Measurements from ENCODE around the gene LAPTM5. TPM values are rescaled to one million over a fixed set of nuclear protein-coding genes. Genes with fewer than 3 reads are reported as not detected.

Gene LAPTM5
- polyA plus RNA-seq, 3 donors from 2014 or later: 464 to 744 (median 541) TPM

- peak overlapping the region in 1 of 5 donors; percentile 69 for H3K4me3 Mint-ChIP-seq
- H3K4me1 Mint-ChIP-seq: peaks cover 13 to 17% of the 10 kb centered on the region in 2 donors
- H3K27ac Mint-ChIP-seq: peak overlapping the region in 2 of 6 donors; percentile 31 to 56
- no peaks in the 10 kb centered on the region for H3K36me3 Mint-ChIP-seq
- H3K9me3 Mint-ChIP-seq: no peaks in the 10 kb centered on the region
- peaks cover 0 to 6% (median 4%) of the 10 kb centered on the region in 3 donors for H3K27me3 Mint-ChIP-seq (ENCODE audit: low read depth in 3 of 3)
- peak; percentile 61 to 73 (median 66) for DNase-seq
Observed at GRCh38 chr1:30782361-30783255, 25.0 kb upstream of the LAPTM5 start.

GRCh38 chr1:30781906-30782305 lies 24.3 kb upstream of the LAPTM5 start:
- H3K9me3 Mint-ChIP-seq: no peaks in the 10 kb centered on the region
- no peak overlapping the region for H3K4me3 Mint-ChIP-seq
- H3K36me3 Mint-ChIP-seq: no peaks in the 10 kb centered on the region
- no peak overlapping the region for H3K27ac Mint-ChIP-seq
- DNase-seq: no peak
- H3K4me1 Mint-ChIP-seq: peaks cover 13 to 17% of the 10 kb centered on the region in 2 donors
- peaks cover 0 to 6% (median 4%) of the 10 kb centered on the region in 3 donors for H3K27me3 Mint-ChIP-seq (ENCODE audit: low read depth in 3 of 3)

- Mint-ChIP-seq H3K9me3 (no peaks in the 10 kb centered on the region), H3K4me3 (no peak overlapping the region), H3K4me1 (peaks cover 13 to 17% of the 10 kb centered on the region in 2 donors), H3K36me3 (no peaks in the 10 kb centered on the region), H3K27me3 (ENCODE audit: low read depth in 3 of 3) (peaks cover 0 to 6% (median 2%) of the 10 kb centered on the region in 3 donors), H3K27ac (peak overlapping the region in 1 of 6 donors; percentile 68)
- no peak for DNase-seq
Observed at GRCh38 chr1:30780409-30780808, 22.8 kb upstream of the LAPTM5 start.

GRCh38 chr1:30779294-30780071 lies 21.9 kb upstream of the LAPTM5 start:
- H3K27me3 Mint-ChIP-seq (ENCODE audit: low read depth in 3 of 3): peaks cover 0 to 5% (median 4%) of the 10 kb centered on the region in 3 donors
- peak overlapping the region in 3 of 6 donors; percentile 20 to 50 (median 45) for H3K27ac Mint-ChIP-seq
- peak; percentile 85 to 87 (median 86) for DNase-seq
- no peak overlapping the region for H3K4me3 Mint-ChIP-seq
- no peaks in the 10 kb centered on the region for H3K36me3 Mint-ChIP-seq
- peaks cover 13 to 17% of the 10 kb centered on the region in 2 donors for H3K4me1 Mint-ChIP-seq
- no peaks in the 10 kb centered on the region for H3K9me3 Mint-ChIP-seq

GRCh38 chr1:30778979-30779293 lies 21.4 kb upstream of the LAPTM5 start:
- Mint-ChIP-seq H3K36me3 (no peaks in the 10 kb centered on the region), H3K4me1 (peaks cover 13 to 17% of the 10 kb centered on the region in 2 donors), H3K9me3 (no peaks in the 10 kb centered on the region), H3K27me3 (ENCODE audit: low read depth in 3 of 3) (peaks cover 0 to 5% (median 4%) of the 10 kb centered on the region in 3 donors), H3K4me3 (no peak overlapping the region), H3K27ac (peak overlapping the region in 1 of 6 donors; percentile 20)
- DNase-seq: no peak

- H3K4me3 Mint-ChIP-seq: no peak overlapping the region
- H3K27me3 Mint-ChIP-seq (ENCODE audit: low read depth in 3 of 3): peaks cover 0 to 5% (median 4%) of the 10 kb centered on the region in 3 donors
- no peak overlapping the region for H3K27ac Mint-ChIP-seq
- H3K4me1 Mint-ChIP-seq: peaks cover 13 to 17% of the 10 kb centered on the region in 2 donors
- H3K36me3 Mint-ChIP-seq: no peaks in the 10 kb centered on the region
- H3K9me3 Mint-ChIP-seq: no peaks in the 10 kb centered on the region
- no peak for DNase-seq
Observed at GRCh38 chr1:30778154-30778978, 20.8 kb upstream of the LAPTM5 start.

GRCh38 chr1:30777904-30778153 lies 20.3 kb upstream of the LAPTM5 start:
- Mint-ChIP-seq H3K4me1 (peaks cover 12 to 16% of the 10 kb centered on the region in 2 donors), H3K4me3 (no peak overlapping the region), H3K27me3 (ENCODE audit: low read depth in 3 of 3) (peaks cover 0 to 5% (median 4%) of the 10 kb centered on the region in 3 donors), H3K27ac (no peak overlapping the region), H3K9me3 (no peaks in the 10 kb centered on the region), H3K36me3 (no peaks in the 10 kb centered on the region)
- DNase-seq: no peak

- Mint-ChIP-seq H3K27me3 (ENCODE audit: low read depth in 3 of 3) (peaks cover 0 to 5% (median 4%) of the 10 kb centered on the region in 3 donors), H3K27ac (no peak overlapping the region), H3K4me1 (peaks cover 7 to 10% of the 10 kb centered on the region in 2 donors), H3K36me3 (no peaks in the 10 kb centered on the region), H3K4me3 (no peak overlapping the region), H3K9me3 (no peaks in the 10 kb centered on the region)
- DNase-seq: no peak
Observed at GRCh38 chr1:30777060-30777903, 19.7 kb upstream of the LAPTM5 start.

- DNase-seq: no peak
- Mint-ChIP-seq H3K27me3 (ENCODE audit: low read depth in 3 of 3) (peaks cover 0 to 4% (median 3%) of the 10 kb centered on the region in 3 donors), H3K9me3 (no peaks in the 10 kb centered on the region), H3K4me1 (peaks cover 7 to 9% of the 10 kb centered on the region in 2 donors), H3K27ac (peak overlapping the region in 1 of 6 donors; percentile 49), H3K4me3 (no peak overlapping the region), H3K36me3 (no peaks in the 10 kb centered on the region)
Observed at GRCh38 chr1:30776097-30777059, 18.8 kb upstream of the LAPTM5 start.

GRCh38 chr1:30775433-30775975 lies 17.9 kb upstream of the LAPTM5 start:
- peaks cover 7 to 9% of the 10 kb centered on the region in 2 donors for H3K4me1 Mint-ChIP-seq
- H3K36me3 Mint-ChIP-seq: no peaks in the 10 kb centered on the region
- no peak for DNase-seq
- no peak overlapping the region for H3K4me3 Mint-ChIP-seq
- no peaks in the 10 kb centered on the region for H3K9me3 Mint-ChIP-seq
- H3K27me3 Mint-ChIP-seq (ENCODE audit: low read depth in 3 of 3): peaks cover 0 to 4% (median under 1%) of the 10 kb centered on the region in 3 donors
- H3K27ac Mint-ChIP-seq: no peak overlapping the region

- DNase-seq: no peak
- no peak overlapping the region for H3K4me3 Mint-ChIP-seq
- no peaks in the 10 kb centered on the region for H3K36me3 Mint-ChIP-seq
- H3K4me1 Mint-ChIP-seq: peaks cover 7 to 9% of the 10 kb centered on the region in 2 donors
- peaks cover 0 to 4% (median 0%) of the 10 kb centered on the region in 3 donors for H3K27me3 Mint-ChIP-seq (ENCODE audit: low read depth in 3 of 3)
- no peak overlapping the region for H3K27ac Mint-ChIP-seq
- H3K9me3 Mint-ChIP-seq: no peaks in the 10 kb centered on the region
Observed at GRCh38 chr1:30774550-30775432, 17.2 kb upstream of the LAPTM5 start.

All from immature natural killer cell (primary cell).